ENCODE measurements around the gene PFKL. TPM values are rescaled to one million over a fixed set of nuclear protein-coding genes. Genes with fewer than 3 reads are reported as not detected.

The PFKL gene
- total and polyA plus RNA-seq, 4 donors, result 48.0 to 115 (median 103) TPM

DNA sequence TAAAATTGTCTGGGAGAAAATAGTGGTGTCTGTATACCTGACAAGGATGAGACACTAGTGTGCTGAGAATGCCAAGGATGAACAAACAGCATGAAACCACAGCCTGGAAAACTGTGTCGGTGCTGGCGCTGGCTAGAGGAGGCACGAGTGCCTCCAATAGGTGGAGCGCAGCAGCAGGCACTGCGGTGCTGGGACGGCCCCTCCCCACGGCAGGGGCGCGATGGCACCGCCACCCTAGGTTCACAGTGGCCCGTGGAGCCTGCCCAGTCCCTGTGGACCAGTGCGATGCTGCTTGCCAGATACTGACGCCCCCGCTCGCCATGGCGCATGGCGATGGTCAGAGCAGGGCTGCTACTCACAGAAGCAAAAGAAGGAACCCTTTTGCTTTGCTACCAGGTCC, 32.5 kb downstream of the PFKL start:
- DNase-seq (no peak), ATAC-seq (ENCODE audit: low FRiP score) (no peak)
- Histone ChIP-seq H3K9me3 (ENCODE audit: control insufficient read depth, low read length) (no peaks in the 10 kb centered on the region), H3K36me3 (ENCODE audit: control insufficient read depth in 1 of 2, insufficient read depth in 2 of 2, low read length in 1 of 2) (no peaks in the 10 kb centered on the region), H3K4me3 (ENCODE audit: low read length in 2 of 2) (no peak overlapping the region), H3K27ac (ENCODE audit: low read depth in 1 of 2, low read length in 2 of 2) (no peak overlapping the region), H3K4me1 (ENCODE audit: control insufficient read depth in 1 of 2, insufficient read depth in 2 of 2, low read length in 2 of 2) (no peaks in the 10 kb centered on the region), H3K27me3 (ENCODE audit: control insufficient read depth in 1 of 2, insufficient read depth in 2 of 2, low read length in 1 of 2) (no peaks in the 10 kb centered on the region)
- intact Hi-C loops (cut with DNase I), result loop anchor here in 1 of 2 donors (10.0 kb wide), 1 partner anchor 482 kb away; the partner anchor contains the start of gene SUMO3
- WGBS, 2 donors, result 87 to 89% methylated on average over 17 of the region's 17 CpGs

DNA sequence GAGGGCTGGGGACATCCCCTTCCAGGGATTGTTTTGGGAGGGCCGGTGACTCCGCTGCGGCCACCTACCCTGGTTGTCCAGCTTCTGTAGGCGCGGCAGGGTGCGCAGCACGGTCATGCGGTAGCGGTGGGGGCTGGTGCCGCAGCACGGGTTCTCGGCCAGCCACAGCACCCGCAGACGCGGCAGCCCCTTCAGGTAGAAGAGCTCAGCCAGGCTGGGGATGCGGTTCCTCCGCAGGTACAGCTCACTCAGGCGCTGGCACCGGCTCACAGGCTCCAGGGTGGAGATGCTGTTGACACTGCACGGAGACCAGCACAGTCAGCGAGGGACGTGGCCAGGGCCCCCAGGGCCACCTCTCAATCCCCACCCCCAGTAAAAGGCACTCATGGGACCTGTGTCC, 33.1 kb downstream of the PFKL start:
- Histone ChIP-seq H3K4me1 (ENCODE audit: control insufficient read depth in 1 of 2, insufficient read depth in 2 of 2, low read length in 2 of 2) (no peaks in the 10 kb centered on the region), H3K27ac (ENCODE audit: low read depth in 1 of 2, low read length in 2 of 2) (no peak overlapping the region), H3K36me3 (ENCODE audit: control insufficient read depth in 1 of 2, insufficient read depth in 2 of 2, low read length in 1 of 2) (no peaks in the 10 kb centered on the region), H3K4me3 (ENCODE audit: low read length in 2 of 2) (no peak overlapping the region), H3K27me3 (ENCODE audit: control insufficient read depth in 1 of 2, insufficient read depth in 2 of 2, low read length in 1 of 2) (no peaks in the 10 kb centered on the region), H3K9me3 (ENCODE audit: control insufficient read depth, low read length) (no peaks in the 10 kb centered on the region)
- ATAC-seq (ENCODE audit: low FRiP score) (no peak), DNase-seq (no peak)
- intact Hi-C loops (cut with DNase I), result loop anchor here in 1 of 2 donors (10.0 kb wide), 1 partner anchor 482 kb away; the partner anchor contains the start of gene SUMO3
- WGBS, 2 donors, result 95 to 96% methylated on average over 22 of the region's 22 CpGs

DNA sequence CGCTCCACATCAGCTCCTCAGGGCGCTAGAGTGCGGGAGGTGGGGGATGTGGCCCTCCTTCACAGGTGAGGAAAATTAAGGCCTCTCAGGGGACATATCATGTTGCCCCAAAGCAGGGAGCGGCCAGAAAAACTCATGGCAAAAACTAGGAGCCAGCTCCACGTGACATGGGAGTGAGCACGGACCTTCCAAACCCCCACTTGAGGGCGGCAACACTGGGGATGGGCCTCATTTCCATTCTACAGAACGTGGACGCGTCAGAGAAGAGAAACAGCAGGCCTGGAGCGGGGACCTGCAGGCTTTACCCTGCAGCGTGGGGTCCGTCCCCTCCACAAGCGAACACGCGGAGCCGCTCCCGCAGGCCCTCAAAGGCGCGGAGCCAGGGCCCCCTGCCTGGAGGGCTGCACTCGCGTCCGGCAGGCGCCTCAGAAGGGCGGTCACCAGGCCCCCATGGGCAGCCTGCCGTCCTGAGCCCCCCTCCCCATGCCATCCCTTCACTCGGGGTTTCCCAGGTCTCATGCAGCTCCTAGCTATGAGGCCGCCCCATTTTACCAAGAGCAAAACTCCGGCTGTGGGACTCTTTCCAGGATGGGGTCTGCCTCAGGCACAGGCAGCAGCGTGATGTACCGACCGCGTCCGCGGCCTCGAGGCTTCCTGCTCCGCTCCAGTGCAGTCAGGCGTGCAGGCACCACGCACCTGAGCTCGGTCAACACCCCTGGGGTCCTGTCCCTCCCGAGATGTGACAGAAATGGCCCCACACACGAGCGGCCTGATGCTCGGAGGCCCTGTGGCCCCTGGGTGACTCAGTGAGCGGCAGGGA, 33.9 kb downstream of the PFKL start:
- H3K4me1 ChIP-seq (ENCODE audit: control insufficient read depth in 1 of 2, insufficient read depth in 2 of 2, low read length in 2 of 2), result no peaks in the 10 kb centered on the region
- no peak for ATAC-seq (ENCODE audit: low FRiP score)
- H3K27ac ChIP-seq (ENCODE audit: low read depth in 1 of 2, low read length in 2 of 2), result no peak overlapping the region
- DNase-seq, result no peak
- H3K27me3 ChIP-seq (ENCODE audit: control insufficient read depth in 1 of 2, insufficient read depth in 2 of 2, low read length in 1 of 2), result no peaks in the 10 kb centered on the region
- intact Hi-C loops (cut with DNase I), result loop anchor here in 1 of 2 donors (10.0 kb wide), 1 partner anchor 481 kb away; the partner anchor contains the start of gene SUMO3
- H3K4me3 ChIP-seq (ENCODE audit: low read length in 2 of 2), result no peak overlapping the region
- WGBS, 2 donors, result 85 to 87% methylated on average over 45 of the region's 45 CpGs
- H3K36me3 ChIP-seq (ENCODE audit: control insufficient read depth in 1 of 2, insufficient read depth in 2 of 2, low read length in 1 of 2), result no peaks in the 10 kb centered on the region
- H3K9me3 ChIP-seq (ENCODE audit: control insufficient read depth, low read length), result no peaks in the 10 kb centered on the region

- Histone ChIP-seq H3K9me3 (ENCODE audit: control insufficient read depth, low read length) (no peaks in the 10 kb centered on the region), H3K27me3 (ENCODE audit: control insufficient read depth in 1 of 2, insufficient read depth in 2 of 2, low read length in 1 of 2) (no peaks in the 10 kb centered on the region), H3K4me1 (ENCODE audit: control insufficient read depth in 1 of 2, insufficient read depth in 2 of 2, low read length in 2 of 2) (no peaks in the 10 kb centered on the region), H3K4me3 (ENCODE audit: low read length in 2 of 2) (no peak overlapping the region), H3K36me3 (ENCODE audit: control insufficient read depth in 1 of 2, insufficient read depth in 2 of 2, low read length in 1 of 2) (no peaks in the 10 kb centered on the region), H3K27ac (ENCODE audit: low read depth in 1 of 2, low read length in 2 of 2) (no peak overlapping the region)
- 86 to 88% methylated on average over 22 to 26 of the region's 26 CpGs for WGBS, 2 donors
- DNase-seq (no peak), ATAC-seq (ENCODE audit: low FRiP score) (no peak)
- intact Hi-C loops (cut with DNase I), result loop anchor here in 1 of 2 donors (5.0 to 10.0 kb wide), 2 partner anchors 32 to 480 kb away; partner anchors contain the start of genes PFKL and SUMO3
Measured at GRCh38 chr21:44334329-44335030, 34.6 kb downstream of the PFKL start.

DNA sequence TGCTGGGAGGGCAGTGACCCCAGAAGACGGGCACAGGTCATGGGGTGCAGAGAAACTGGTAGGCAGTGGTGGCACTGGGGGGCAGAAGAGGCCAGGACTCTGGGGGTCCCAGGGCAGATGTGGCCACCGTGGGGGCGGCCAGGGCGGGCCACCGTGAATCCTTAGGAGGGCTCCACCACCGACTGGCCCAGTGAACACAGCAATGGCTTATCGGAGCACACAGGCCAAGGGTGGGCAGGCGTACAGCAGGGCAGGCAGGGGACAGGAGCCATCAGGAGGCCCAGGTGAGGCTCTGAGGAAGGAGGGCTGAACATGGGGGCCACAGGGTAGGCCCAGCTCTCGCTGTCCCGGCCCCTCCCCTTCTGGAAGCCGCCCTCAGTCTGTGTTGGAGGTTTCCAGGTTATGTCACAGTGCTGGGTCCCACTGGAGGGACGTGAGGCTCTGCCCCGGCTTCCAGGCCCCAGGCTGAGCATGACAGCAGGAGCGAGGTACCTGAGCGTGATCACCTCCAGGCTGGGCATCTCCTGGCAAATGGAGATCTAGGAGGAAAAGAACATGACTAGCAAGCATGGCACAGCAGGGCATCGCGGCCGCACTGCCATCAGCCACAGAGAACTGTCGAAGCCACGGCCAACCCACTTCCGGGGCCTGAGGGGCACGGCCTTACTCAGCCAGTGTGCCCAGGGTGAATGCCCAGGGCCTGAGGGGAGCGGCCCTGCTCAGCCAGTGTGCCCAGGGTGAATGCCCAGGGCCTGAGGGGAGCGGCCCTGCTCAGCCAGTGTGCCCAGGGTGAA, 35.6 kb downstream of the PFKL start:
- Histone ChIP-seq H3K4me3 (ENCODE audit: low read length in 2 of 2) (no peak overlapping the region), H3K36me3 (ENCODE audit: control insufficient read depth in 1 of 2, insufficient read depth in 2 of 2, low read length in 1 of 2) (no peaks in the 10 kb centered on the region), H3K9me3 (ENCODE audit: control insufficient read depth, low read length) (no peaks in the 10 kb centered on the region), H3K27ac (ENCODE audit: low read depth in 1 of 2, low read length in 2 of 2) (no peak overlapping the region), H3K27me3 (ENCODE audit: control insufficient read depth in 1 of 2, insufficient read depth in 2 of 2, low read length in 1 of 2) (no peaks in the 10 kb centered on the region), H3K4me1 (ENCODE audit: control insufficient read depth in 1 of 2, insufficient read depth in 2 of 2, low read length in 2 of 2) (peaks cover 0 to 4% of the 10 kb centered on the region in 2 donors)
- intact Hi-C loops (cut with DNase I), result loop anchor here in 1 of 2 donors (5.0 to 10.0 kb wide), 2 partner anchors 33 to 479 kb away; partner anchors contain the start of genes PFKL and SUMO3
- 90 to 93% methylated on average over 23 of the region's 24 CpGs for WGBS, 2 donors
- ATAC-seq (ENCODE audit: low FRiP score) (no peak), DNase-seq (no peak)

- no peak for DNase-seq
- Histone ChIP-seq H3K27me3 (ENCODE audit: control insufficient read depth in 1 of 2, insufficient read depth in 2 of 2, low read length in 1 of 2) (no peaks in the 10 kb centered on the region), H3K4me3 (ENCODE audit: low read length in 2 of 2) (no peak overlapping the region), H3K9me3 (ENCODE audit: control insufficient read depth, low read length) (no peaks in the 10 kb centered on the region), H3K27ac (ENCODE audit: low read depth in 1 of 2, low read length in 2 of 2) (no peak overlapping the region), H3K4me1 (ENCODE audit: control insufficient read depth in 1 of 2, insufficient read depth in 2 of 2, low read length in 2 of 2) (peaks cover 0 to 4% of the 10 kb centered on the region in 2 donors), H3K36me3 (ENCODE audit: control insufficient read depth in 1 of 2, insufficient read depth in 2 of 2, low read length in 1 of 2) (no peaks in the 10 kb centered on the region)
- WGBS, 2 donors, result 74 to 84% methylated on average over 3 of the region's 3 CpGs
- no peak for ATAC-seq (ENCODE audit: low FRiP score)
- intact Hi-C loops (cut with DNase I), result loop anchor here in 1 of 2 donors (5.0 to 10.0 kb wide), 2 partner anchors 35 to 477 kb away; partner anchors contain the start of genes PFKL and SUMO3
Measured at GRCh38 chr21:44337449-44337848, 37.6 kb downstream of the PFKL start.

DNA sequence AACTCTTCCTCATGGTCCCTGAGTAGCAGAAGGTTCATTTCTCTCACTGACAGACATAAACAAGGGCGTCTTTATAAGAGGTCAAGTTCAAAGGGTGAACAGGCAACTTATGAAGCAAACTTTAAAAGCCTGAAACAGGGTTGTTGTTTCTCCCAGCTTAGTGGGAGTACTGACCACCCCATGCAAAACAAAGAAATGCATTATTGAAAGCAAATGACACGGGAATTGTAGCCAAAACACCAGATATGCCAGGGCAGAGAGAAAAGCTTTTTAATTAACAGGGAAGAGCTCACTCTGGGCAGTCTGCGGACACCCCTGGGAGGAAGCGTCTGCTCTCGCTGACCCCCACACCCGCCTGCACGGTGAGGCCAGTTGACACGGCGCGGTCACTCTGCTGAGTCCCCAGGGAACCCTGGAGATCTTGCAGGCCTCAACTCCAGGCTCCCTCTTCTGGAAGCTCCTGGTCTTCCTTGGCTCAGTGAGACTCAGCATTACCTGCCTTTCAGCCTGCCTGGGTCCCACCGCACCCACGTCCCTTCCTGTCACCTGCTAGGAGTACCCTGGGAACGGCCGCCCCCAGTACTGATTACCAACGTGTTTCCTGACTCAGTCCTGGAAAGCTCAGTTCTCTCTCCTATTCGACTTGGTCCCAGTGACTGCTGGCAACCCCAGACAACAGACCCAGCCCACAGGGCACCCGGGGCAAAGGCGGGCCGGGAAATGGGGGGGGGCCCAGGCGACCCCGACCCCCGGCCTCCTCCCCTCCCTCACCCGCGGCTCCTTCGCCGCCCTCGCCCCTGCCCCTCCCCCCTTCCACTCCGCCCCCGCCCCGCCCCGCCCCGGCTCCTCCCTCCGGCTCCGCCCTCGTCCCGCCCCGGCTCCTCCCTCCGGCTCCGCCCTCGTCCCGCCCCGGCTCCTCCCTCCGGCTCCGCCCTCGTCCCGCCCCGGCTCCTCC, 38.4 kb downstream of the PFKL start:
- no peaks in the 10 kb centered on the region for H3K27me3 ChIP-seq (ENCODE audit: control insufficient read depth in 1 of 2, insufficient read depth in 2 of 2, low read length in 1 of 2)
- 5 to 7% methylated on average over 27 to 47 of the region's 47 CpGs for WGBS, 2 donors
- intact Hi-C loops (cut with DNase I), result loop anchor here (2.0 to 10.0 kb wide), 3 partner anchors 36 to 477 kb away; partner anchors contain the start of genes PFKL (in 2 of the 2) and SUMO3 (in 1 of the 2)
- DNase-seq (peak; percentile 82 to 85), ATAC-seq (ENCODE audit: low FRiP score) (peak; percentile 53)
- no peaks in the 10 kb centered on the region for H3K36me3 ChIP-seq (ENCODE audit: control insufficient read depth in 1 of 2, insufficient read depth in 2 of 2, low read length in 1 of 2)
- peaks cover 0 to 4% of the 10 kb centered on the region in 2 donors for H3K4me1 ChIP-seq (ENCODE audit: control insufficient read depth in 1 of 2, insufficient read depth in 2 of 2, low read length in 2 of 2)
- H3K4me3 ChIP-seq (ENCODE audit: low read length in 2 of 2), result peak overlapping the region in 1 of 2 donors; percentile 28
- H3K9me3 ChIP-seq (ENCODE audit: control insufficient read depth, low read length), result no peaks in the 10 kb centered on the region
- H3K27ac ChIP-seq (ENCODE audit: low read depth in 1 of 2, low read length in 2 of 2), result peak overlapping the region in 1 of 2 donors; percentile 53

Measured in aorta (tissue), 5 donors.